Fibroblast of lung (primary cell): Measurements from ENCODE around the gene MXI1. TPM values are rescaled to one million over a fixed set of nuclear protein-coding genes. Genes with fewer than 3 reads are reported as not detected.

ENCODE experiments used
- DNase-seq, 2 donors: peaks; one replicate each; pipeline versions ENCODE4 v3.0.0 to v3.0.0-alpha.2; 2010; ENCODE audit warnings: low read depth in 2 of 2
- H2AFZ ChIP-seq: 2 replicates; pipeline ENCODE4 v1.5.1; 2012; ENCODE audit warnings: low read length, control low read depth, inconsistent platforms
- H3K27ac ChIP-seq: 2 replicates; pipeline ENCODE4 v1.5.1; 2011; ENCODE audit warnings: low read length, control low read depth; ENCODE audit not compliant: insufficient read depth
- H3K27me3 ChIP-seq: 2 replicates; pipeline ENCODE4 v1.5.1; 2011; ENCODE audit warnings: mild to moderate bottlenecking, low read length; ENCODE audit not compliant: control insufficient read depth, insufficient read depth
- H3K36me3 ChIP-seq: 2 replicates; pipeline ENCODE4 v1.5.1; 2011; ENCODE audit warnings: low read length; ENCODE audit not compliant: control insufficient read depth, insufficient read depth
- H3K4me1 ChIP-seq: 2 replicates; pipeline ENCODE4 v1.5.1; 2011; ENCODE audit warnings: low read length; ENCODE audit not compliant: control insufficient read depth, insufficient read depth; ENCODE audit errors: extremely low read depth
- H3K4me2 ChIP-seq: 2 replicates; pipeline ENCODE4 v1.5.1; 2011; ENCODE audit warnings: low read length, control low read depth; ENCODE audit not compliant: insufficient read depth; ENCODE audit errors: extremely low read depth
- H3K4me3 ChIP-seq, 4 experiments: fragments of 200-600 bp in 1 of 4; sonication (generic) in 1 of 4; replicated peaks in 1 of 4; 2 replicates each; pipeline ENCODE4 v1.5.1; 2011 to 2016; ENCODE audit warnings: low read length in 4 of 4, low read depth in 3 of 4, mild to moderate bottlenecking in 3 of 4, control low read depth in 2 of 4, inconsistent platforms in 1 of 4, mixed read lengths in 1 of 4; ENCODE audit not compliant: insufficient read depth in 1 of 4; ENCODE audit errors: control extremely low read depth in 1 of 4
- H3K79me2 ChIP-seq: 2 replicates; pipeline ENCODE4 v1.5.1; 2012; ENCODE audit warnings: mild to moderate bottlenecking, low read length, inconsistent platforms; ENCODE audit not compliant: control insufficient read depth, insufficient read depth
- H3K9ac ChIP-seq: 2 replicates; pipeline ENCODE4 v1.5.1; 2011; ENCODE audit warnings: mild to moderate bottlenecking, low read length, control low read depth; ENCODE audit not compliant: insufficient read depth
- H3K9me3 ChIP-seq: 2 replicates; pipeline ENCODE4 v1.5.1; 2012; ENCODE audit warnings: low read depth, low read length; ENCODE audit not compliant: control insufficient read depth, insufficient read depth
- H4K20me1 ChIP-seq: 2 replicates; pipeline ENCODE4 v1.5.1; 2011; ENCODE audit warnings: low read length; ENCODE audit not compliant: control insufficient read depth, insufficient read depth; ENCODE audit errors: extremely low read depth
- CTCF ChIP-seq, 2 donors: IDR thresholded peaks in 1 of 2; conservative IDR thresholded peaks in 1 of 2; 1 replicate in 1 of 2; 2 replicates in 1 of 2; pipeline ENCODE4 v1.5.1; 2011 to 2012; ENCODE audit warnings: low read length in 2 of 2, control low read depth in 1 of 2, inconsistent platforms in 1 of 2, low read depth in 1 of 2, mild to moderate bottlenecking in 1 of 2
- EZH2 ChIP-seq: IDR thresholded peaks from 2 replicates; pipeline ENCODE4 v1.5.1; 2012; ENCODE audit warnings: low read length, control low read depth, mild to moderate bottlenecking; ENCODE audit errors: missing control alignments
- polyA plus RNA-seq, 2 donors: library from polyadenylated mRNA; depleted of rRNA in 1 of 2; stranded (reverse) in 1 of 2; unstranded in 1 of 2; fragments of >200 nt; gene quantifications; 2 replicates each; pipeline ENCODE4 v1.2.1, GENCODE V29; 2011 to 2012; ENCODE audit warnings: missing spikeins in 1 of 2
- total RNA-seq: library from RNA; depleted of rRNA; stranded (reverse); fragments of >200 nt; gene quantifications from 2 replicates; pipeline ENCODE4 v1.2.1, GENCODE V29; 2014

MXI1 gene
- total and polyA plus RNA-seq, 2 donors (not counting 1 experiment from before 2014, with no cell fraction given) = 18.7 to 40.1 TPM

DNA sequence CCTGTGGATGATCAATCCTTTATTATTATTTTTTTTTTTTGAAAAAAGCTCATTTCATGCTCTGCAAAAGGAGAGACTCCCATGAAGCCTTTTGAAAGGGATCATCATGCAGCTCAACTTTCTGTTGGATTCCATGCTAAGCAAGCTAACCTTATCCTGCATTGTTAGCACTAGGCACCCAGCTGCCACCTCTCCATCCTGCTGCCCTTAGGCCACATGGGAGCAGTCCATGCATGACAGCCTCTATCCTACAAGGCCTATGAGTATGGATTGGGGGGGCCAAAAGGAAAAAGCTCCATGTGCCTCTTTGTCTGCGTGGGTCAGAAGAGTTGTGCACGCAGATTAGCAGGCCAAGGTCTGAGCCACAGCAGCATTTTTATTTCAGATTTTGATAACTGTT, 78.1 kb downstream of the MXI1 start:
- Histone ChIP-seq H3K4me1 (no peaks in the 10 kb centered on the region), H3K79me2 (no peaks in the 10 kb centered on the region), H3K9me3 (no peaks in the 10 kb centered on the region), H2AFZ (no peak overlapping the region), H3K4me3 (no peak overlapping the region), H4K20me1 (no peaks in the 10 kb centered on the region), H3K9ac (no peak overlapping the region), H3K27me3 (no peaks in the 10 kb centered on the region), H3K36me3 (no peaks in the 10 kb centered on the region), H3K4me2 (no peak overlapping the region), H3K27ac (no peak overlapping the region)
- DNase-seq = no peak
- no peak for TF ChIP-seq CTCF (conservative IDR thresholded peaks at IDR 0.05 in 1 of 2, IDR thresholded peaks at IDR 0.05 in 1 of 2; ENCODE audit: low read depth in 1 of 2, low read length in 2 of 2)
- no peak for TF ChIP-seq EZH2

DNA sequence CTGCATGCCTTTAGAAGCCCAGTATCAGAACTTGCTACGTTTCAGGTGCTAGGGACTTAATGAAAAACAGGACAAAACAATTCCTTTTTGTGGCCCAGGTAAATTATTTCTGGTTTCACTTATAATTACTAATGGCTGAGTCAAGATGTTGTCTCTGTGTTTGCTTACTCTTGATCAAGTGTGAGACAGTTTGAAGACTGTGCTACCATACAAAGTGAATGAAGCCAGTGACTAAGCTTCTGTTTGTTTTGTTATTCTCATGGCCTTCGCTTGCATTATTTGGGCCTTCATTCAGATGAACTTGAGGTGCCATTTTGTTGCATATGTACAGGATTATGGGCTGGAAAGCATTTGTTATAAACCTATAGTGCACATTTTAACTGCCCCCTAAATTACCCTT, 79.4 kb downstream of the MXI1 start:
- Histone ChIP-seq H3K79me2 (no peaks in the 10 kb centered on the region), H3K9ac (no peak overlapping the region), H3K4me1 (no peaks in the 10 kb centered on the region), H3K4me2 (no peak overlapping the region), H3K4me3 (no peak overlapping the region), H2AFZ (no peak overlapping the region), H3K27ac (no peak overlapping the region), H3K9me3 (no peaks in the 10 kb centered on the region), H3K36me3 (no peaks in the 10 kb centered on the region), H4K20me1 (no peaks in the 10 kb centered on the region), H3K27me3 (no peaks in the 10 kb centered on the region)
- DNase-seq = no peak
- no peak for TF ChIP-seq EZH2
- TF ChIP-seq CTCF (conservative IDR thresholded peaks at IDR 0.05 in 1 of 2, IDR thresholded peaks at IDR 0.05 in 1 of 2; ENCODE audit: low read depth in 1 of 2, low read length in 2 of 2) = no peak

- no peaks in the 10 kb centered on the region for H3K4me1 ChIP-seq
- peaks cover 11% of the 10 kb centered on the region for H3K36me3 ChIP-seq
- TF ChIP-seq CTCF (conservative IDR thresholded peaks at IDR 0.05 in 1 of 2, IDR thresholded peaks at IDR 0.05 in 1 of 2; ENCODE audit: low read depth in 1 of 2, low read length in 2 of 2) (no peak), EZH2 (no peak)
- no peak for DNase-seq
- H3K79me2 ChIP-seq = peaks cover 25% of the 10 kb centered on the region
- H3K27me3 ChIP-seq = no peaks in the 10 kb centered on the region
- H3K4me3 ChIP-seq = no peak overlapping the region
- H2AFZ ChIP-seq = no peak overlapping the region
- no peak overlapping the region for H3K27ac ChIP-seq
- H3K4me2 ChIP-seq = no peak overlapping the region
- H3K9ac ChIP-seq = no peak overlapping the region
- H4K20me1 ChIP-seq = no peaks in the 10 kb centered on the region
- no peaks in the 10 kb centered on the region for H3K9me3 ChIP-seq
Observed at GRCh38 chr10:110296966-110297365, 89.6 kb downstream of the MXI1 start.
